ENCODE results near the gene IFNGR1.

IFNGR1 gene

GRCh38 chr6:137166247-137167098 is 52.7 kb downstream of the IFNGR1 start:
- Histone ChIP-seq H3K9me3 (ENCODE audit: severe bottlenecking) (peaks cover 14% of the 10 kb centered on the region), H3K4me3 (ENCODE audit: low read depth, low read length) (no peak overlapping the region), H3K27me3 (ENCODE audit: insufficient read depth, low read depth, severe bottlenecking) (no peaks in the 10 kb centered on the region), H3K27ac (no peak overlapping the region), H3K36me3 (no peaks in the 10 kb centered on the region)
- TF ChIP-seq CTCF (IDR thresholded peaks at IDR 0.05; ENCODE audit: low read depth, low read length): no peak
- DNase-seq: no peak

GRCh38 chr6:137165375-137166246 is 53.6 kb downstream of the IFNGR1 start:
- peak; percentile 43 for DNase-seq
- Histone ChIP-seq H3K27ac (no peak overlapping the region), H3K36me3 (no peaks in the 10 kb centered on the region), H3K9me3 (ENCODE audit: severe bottlenecking) (peaks cover 14% of the 10 kb centered on the region), H3K4me3 (ENCODE audit: low read depth, low read length) (no peak overlapping the region), H3K27me3 (ENCODE audit: insufficient read depth, low read depth, severe bottlenecking) (peaks cover 5% of the 10 kb centered on the region)
- TF ChIP-seq CTCF (IDR thresholded peaks at IDR 0.05; ENCODE audit: low read depth, low read length): peak; percentile 49; the same call in 1 of the 2 replicates

DNA sequence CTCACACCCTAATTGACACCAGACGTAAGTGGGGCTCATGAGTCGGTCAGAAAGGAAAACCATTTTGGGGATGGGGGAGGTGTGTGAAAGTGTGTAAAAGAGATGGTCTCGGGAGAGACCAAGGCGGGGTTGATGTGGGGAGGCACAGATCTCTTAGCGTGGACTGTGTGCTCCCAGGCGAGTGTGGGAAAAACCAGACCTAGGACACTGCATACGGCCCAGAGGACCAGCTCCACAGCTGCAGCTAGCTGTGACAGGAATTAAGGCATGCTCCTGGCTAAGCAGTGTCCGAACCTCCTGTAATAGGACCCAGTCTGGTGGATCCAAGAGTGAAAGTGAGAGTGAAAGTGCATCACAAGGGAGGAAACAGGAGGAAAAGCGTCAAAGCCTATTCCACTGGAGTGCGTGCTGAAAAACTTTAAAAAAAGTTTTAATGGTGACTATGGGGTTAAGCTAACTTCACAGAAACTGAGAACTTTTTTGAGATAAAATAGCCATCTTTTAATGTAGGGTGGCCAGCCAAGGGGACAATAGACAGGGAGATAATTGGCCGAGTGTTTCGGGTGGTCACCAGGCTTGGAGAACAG is 55.4 kb downstream of the IFNGR1 start:
- Histone ChIP-seq H3K36me3 (no peaks in the 10 kb centered on the region), H3K27ac (no peak overlapping the region), H3K9me3 (ENCODE audit: severe bottlenecking) (peaks cover 14% of the 10 kb centered on the region), H3K27me3 (ENCODE audit: insufficient read depth, low read depth, severe bottlenecking) (peaks cover 9% of the 10 kb centered on the region), H3K4me3 (ENCODE audit: low read depth, low read length) (no peak overlapping the region)
- no peak for TF ChIP-seq CTCF (IDR thresholded peaks at IDR 0.05; ENCODE audit: low read depth, low read length)
- DNase-seq: no peak

DNA sequence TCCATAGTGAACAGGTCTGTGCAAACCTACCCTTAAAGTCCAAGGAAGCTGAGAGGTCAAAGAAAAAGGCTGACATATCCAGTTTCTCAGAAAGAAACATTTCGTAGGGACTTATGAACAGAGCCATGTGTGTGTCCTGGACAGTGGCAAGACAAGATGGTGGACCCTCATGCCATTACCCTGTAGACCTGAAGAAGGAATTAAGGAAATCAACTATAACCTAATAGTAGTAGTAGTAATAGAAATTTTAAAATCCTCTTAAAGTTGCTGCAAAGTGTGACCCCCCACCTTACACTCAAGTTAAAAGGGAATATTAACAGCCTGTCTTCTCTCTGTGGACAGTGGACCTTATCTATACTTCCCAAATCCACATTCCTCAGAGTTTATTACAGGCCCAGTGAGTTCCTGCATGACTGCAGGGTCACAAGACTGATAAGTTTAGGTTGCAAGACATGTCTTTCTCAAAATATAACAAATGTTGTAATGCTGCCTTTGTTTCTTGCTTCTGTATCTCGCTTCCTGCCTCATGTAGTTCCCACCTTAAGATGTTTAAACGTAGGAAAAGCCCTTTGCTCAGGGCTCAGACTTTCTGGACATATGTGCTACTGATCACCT is 56.4 kb downstream of the IFNGR1 start:
- no peak for DNase-seq
- peaks cover 14% of the 10 kb centered on the region for H3K9me3 ChIP-seq (ENCODE audit: severe bottlenecking)
- H3K36me3 ChIP-seq: no peaks in the 10 kb centered on the region
- TF ChIP-seq CTCF (IDR thresholded peaks at IDR 0.05; ENCODE audit: low read depth, low read length): no peak
- peaks cover 10% of the 10 kb centered on the region for H3K27me3 ChIP-seq (ENCODE audit: insufficient read depth, low read depth, severe bottlenecking)
- no peak overlapping the region for H3K27ac ChIP-seq
- no peak overlapping the region for H3K4me3 ChIP-seq (ENCODE audit: low read depth, low read length)

GRCh38 chr6:137161949-137162348 is 57.2 kb downstream of the IFNGR1 start:
- no peaks in the 10 kb centered on the region for H3K36me3 ChIP-seq
- H3K27ac ChIP-seq: no peak overlapping the region
- DNase-seq: no peak
- peaks cover 10% of the 10 kb centered on the region for H3K27me3 ChIP-seq (ENCODE audit: insufficient read depth, low read depth, severe bottlenecking)
- H3K4me3 ChIP-seq (ENCODE audit: low read depth, low read length): no peak overlapping the region
- no peak for TF ChIP-seq CTCF (IDR thresholded peaks at IDR 0.05; ENCODE audit: low read depth, low read length)
- peaks cover 14% of the 10 kb centered on the region for H3K9me3 ChIP-seq (ENCODE audit: severe bottlenecking)
